Esophagus muscularis mucosa (tissue), 4 donors: ENCODE results near the gene NOX3.

ENCODE experiments used
- CTCF ChIP-seq, 3 experiments: fragments of 200-600 bp in 2 of 3; fragments of 450-650 bp in 1 of 3; sonication (generic) in 2 of 3; IDR thresholded peaks; one replicate each; pipeline ENCODE4 v1.5.1; 2017 to 2019; ENCODE audit warnings: antibody characterized with exemption in 3 of 3, mild to moderate bottlenecking in 2 of 3, moderate library complexity in 1 of 3
- EP300 ChIP-seq: sonication (generic); formaldehyde crosslinking; IDR thresholded peaks from one replicate; pipeline ENCODE4 v1.6.1; 2017; ENCODE audit warnings: antibody characterized with exemption
- POLR2A ChIP-seq: fragments of 450-650 bp; IDR thresholded peaks from one replicate; pipeline ENCODE4 v1.6.1; 2017; ENCODE audit warnings: antibody characterized with exemption, moderate library complexity, mild to moderate bottlenecking, low read depth
- POLR2AphosphoS5 ChIP-seq, 2 donors: sonication (generic); formaldehyde crosslinking; IDR thresholded peaks; one replicate each; pipeline ENCODE4 v1.6.1; 2017; ENCODE audit warnings: antibody characterized with exemption in 2 of 2

- TF ChIP-seq POLR2A (no peak), CTCF (IDR thresholded peaks at IDR 0.05) (no peak), POLR2AphosphoS5 (IDR thresholded peaks at IDR 0.05) (no peak), EP300 (no peak)
Measured at GRCh38 chr6:155454471-155454870, 1.2 kb downstream of the NOX3 start.
